Muscle layer of colon (tissue), 2 donors: ENCODE measurements around the gene ASIC3.
A peak's percentile ranks its signal among the peaks of the same experiment; 100 is the strongest.

Experiments used
- H3K27ac ChIP-seq: one replicate; pipeline ENCODE4 v1.7.0; 2013; ENCODE audit warnings: low read depth, mild to moderate bottlenecking, low read length, moderate library complexity
- H3K27me3 ChIP-seq, 2 donors: one replicate each; pipeline ENCODE4 v1.7.0; 2013; ENCODE audit warnings: low read length in 2 of 2, mild to moderate bottlenecking in 2 of 2; ENCODE audit not compliant: insufficient read depth in 2 of 2, control insufficient read depth in 1 of 2
- H3K36me3 ChIP-seq: one replicate; pipeline ENCODE4 v1.7.0; 2013; ENCODE audit warnings: mild to moderate bottlenecking, low read length; ENCODE audit not compliant: insufficient read depth
- H3K4me1 ChIP-seq: one replicate; pipeline ENCODE4 v1.7.0; 2013; ENCODE audit warnings: mild to moderate bottlenecking, low read length; ENCODE audit not compliant: insufficient read depth
- H3K4me3 ChIP-seq, 2 donors: one replicate each; pipeline ENCODE4 v1.7.0; 2013; ENCODE audit warnings: low read length in 2 of 2, low read depth in 1 of 2, mild to moderate bottlenecking in 1 of 2, moderate library complexity in 1 of 2
- H3K9ac ChIP-seq: one replicate; pipeline ENCODE4 v1.7.0; 2013; ENCODE audit warnings: low read length
- H3K9me3 ChIP-seq: one replicate; pipeline ENCODE4 v1.7.0; 2013; ENCODE audit warnings: mild to moderate bottlenecking, low read length
- donor health status: abdominal sarcoma.
- donor health status: Adenocarcinoma of cecum.

Gene ASIC3

GRCh38 chr7:151014950-151015349 is 33.4 kb upstream of the ASIC3 start:
- peaks cover 30 to 69% of the 10 kb centered on the region in 2 donors for H3K27me3 ChIP-seq
- no peaks in the 10 kb centered on the region for H3K36me3 ChIP-seq
- no peaks in the 10 kb centered on the region for H3K9me3 ChIP-seq
- H3K4me3 ChIP-seq = no peak overlapping the region
- no peak overlapping the region for H3K9ac ChIP-seq
- no peak overlapping the region for H3K27ac ChIP-seq
- peaks cover 13% of the 10 kb centered on the region for H3K4me1 ChIP-seq

- Histone ChIP-seq H3K4me3 (no peak overlapping the region), H3K36me3 (no peaks in the 10 kb centered on the region), H3K27ac (no peak overlapping the region), H3K9ac (no peak overlapping the region), H3K4me1 (peaks cover 13% of the 10 kb centered on the region), H3K27me3 (peaks cover 30 to 67% of the 10 kb centered on the region in 2 donors), H3K9me3 (no peaks in the 10 kb centered on the region)
These were observed 32.4 kb upstream of the ASIC3 start for GRCh38 chr7:151015967-151016366.

- Histone ChIP-seq H3K4me3 (no peak overlapping the region), H3K27me3 (peaks cover 30 to 69% of the 10 kb centered on the region in 2 donors), H3K9ac (no peak overlapping the region), H3K9me3 (no peaks in the 10 kb centered on the region), H3K36me3 (no peaks in the 10 kb centered on the region), H3K27ac (no peak overlapping the region), H3K4me1 (peaks cover 13% of the 10 kb centered on the region)
These were observed 31.8 kb upstream of the ASIC3 start for GRCh38 chr7:151016505-151016904.

- H3K9me3 ChIP-seq = no peaks in the 10 kb centered on the region
- H3K4me1 ChIP-seq = peaks cover 13% of the 10 kb centered on the region
- peaks cover 30 to 69% of the 10 kb centered on the region in 2 donors for H3K27me3 ChIP-seq
These were observed 31.4 kb upstream of the ASIC3 start for GRCh38 chr7:151016942-151017341.

GRCh38 chr7:151017370-151017952 is 30.9 kb upstream of the ASIC3 start:
- H3K27ac ChIP-seq = no peak overlapping the region
- peaks cover 27 to 69% of the 10 kb centered on the region in 2 donors for H3K27me3 ChIP-seq
- peaks cover 13% of the 10 kb centered on the region for H3K4me1 ChIP-seq
- H3K9ac ChIP-seq = no peak overlapping the region
- H3K4me3 ChIP-seq = no peak overlapping the region
- no peaks in the 10 kb centered on the region for H3K36me3 ChIP-seq
- no peaks in the 10 kb centered on the region for H3K9me3 ChIP-seq

More at GRCh38 chr7:151016942-151017341, 31.4 kb upstream of the ASIC3 start:
- no peaks in the 10 kb centered on the region for H3K36me3 ChIP-seq
- no peak overlapping the region for H3K9ac ChIP-seq
- no peak overlapping the region for H3K4me3 ChIP-seq
- no peak overlapping the region for H3K27ac ChIP-seq

- Histone ChIP-seq H3K9me3 (no peaks in the 10 kb centered on the region), H3K4me1 (peaks cover 13% of the 10 kb centered on the region), H3K27ac (no peak overlapping the region), H3K9ac (no peak overlapping the region), H3K36me3 (no peaks in the 10 kb centered on the region), H3K4me3 (peak overlapping the region in 1 of 2 donors; percentile 38), H3K27me3 (peaks cover 22 to 69% of the 10 kb centered on the region in 2 donors)
These were observed 30.3 kb upstream of the ASIC3 start for GRCh38 chr7:151017953-151018420.

- no peaks in the 10 kb centered on the region for H3K36me3 ChIP-seq
- H3K4me1 ChIP-seq = peaks cover 13% of the 10 kb centered on the region
- no peaks in the 10 kb centered on the region for H3K9me3 ChIP-seq
- no peak overlapping the region for H3K9ac ChIP-seq
- H3K27ac ChIP-seq = no peak overlapping the region
- H3K27me3 ChIP-seq = peaks cover 19 to 63% of the 10 kb centered on the region in 2 donors
- H3K4me3 ChIP-seq = peak overlapping the region; percentile 27 to 38
These were observed 29.8 kb upstream of the ASIC3 start for GRCh38 chr7:151018421-151019129.

- peak overlapping the region; percentile 27 to 38 for H3K4me3 ChIP-seq
- H3K9me3 ChIP-seq = no peaks in the 10 kb centered on the region
- H3K4me1 ChIP-seq = peaks cover 13% of the 10 kb centered on the region
- peaks cover 15 to 58% of the 10 kb centered on the region in 2 donors for H3K27me3 ChIP-seq
- no peak overlapping the region for H3K9ac ChIP-seq
- H3K27ac ChIP-seq = no peak overlapping the region
- no peaks in the 10 kb centered on the region for H3K36me3 ChIP-seq
These were observed 29.2 kb upstream of the ASIC3 start for GRCh38 chr7:151019130-151019447.

- H3K9me3 ChIP-seq = no peaks in the 10 kb centered on the region
- peaks cover 12 to 48% of the 10 kb centered on the region in 2 donors for H3K27me3 ChIP-seq
- no peaks in the 10 kb centered on the region for H3K36me3 ChIP-seq
- H3K9ac ChIP-seq = no peak overlapping the region
- H3K4me3 ChIP-seq = no peak overlapping the region
- peaks cover 13% of the 10 kb centered on the region for H3K4me1 ChIP-seq
- no peak overlapping the region for H3K27ac ChIP-seq
These were observed 28.1 kb upstream of the ASIC3 start for GRCh38 chr7:151020231-151020630.

GRCh38 chr7:151023232-151023631 is 25.1 kb upstream of the ASIC3 start:
- H3K9me3 ChIP-seq = no peaks in the 10 kb centered on the region
- H3K9ac ChIP-seq = no peak overlapping the region
- H3K27ac ChIP-seq = no peak overlapping the region
- no peaks in the 10 kb centered on the region for H3K36me3 ChIP-seq
- peaks cover 0 to 19% of the 10 kb centered on the region in 2 donors for H3K27me3 ChIP-seq
- no peak overlapping the region for H3K4me3 ChIP-seq
- peaks cover 7% of the 10 kb centered on the region for H3K4me1 ChIP-seq

- Histone ChIP-seq H3K9me3 (no peaks in the 10 kb centered on the region), H3K27me3 (peaks cover 0 to 9% of the 10 kb centered on the region in 2 donors), H3K4me3 (no peak within 1 kb of the TSS), H3K27ac (no peak within 1 kb of the TSS), H3K9ac (no peak within 1 kb of the TSS), H3K36me3 (no peaks in the 10 kb centered on the region), H3K4me1 (peaks cover 9% of the 10 kb centered on the region)
These were observed 23.8 kb upstream of the ASIC3 start, which contains the start of gene ATG9B for GRCh38 chr7:151024435-151025056. Gene ATG9B, minus strand, starts transcription at chr7:151024494. Its CDS starts 71 bp downstream, at chr7:151024423.
